GM12891 (cell line): ENCODE data around the gene HSBP1.

Source experiments
- POLR2A ChIP-seq: IDR thresholded peaks from 2 replicates; pipeline ENCODE4 v1.6.1; 2011; ENCODE audit warnings: low read depth, low read length, control low read depth
- POLR2AphosphoS5 ChIP-seq: IDR thresholded peaks from 2 replicates; pipeline ENCODE4 v1.6.1; 2011; ENCODE audit warnings: low read depth, low read length, control low read depth
- SPI1 ChIP-seq: IDR thresholded peaks from 2 replicates; pipeline ENCODE4 v1.6.1; 2011; ENCODE audit warnings: low read depth, low read length, control low read depth
- TAF1 ChIP-seq: IDR thresholded peaks from 2 replicates; pipeline ENCODE4 v1.6.1; 2011; ENCODE audit warnings: low read depth, low read length, control low read depth

DNA sequence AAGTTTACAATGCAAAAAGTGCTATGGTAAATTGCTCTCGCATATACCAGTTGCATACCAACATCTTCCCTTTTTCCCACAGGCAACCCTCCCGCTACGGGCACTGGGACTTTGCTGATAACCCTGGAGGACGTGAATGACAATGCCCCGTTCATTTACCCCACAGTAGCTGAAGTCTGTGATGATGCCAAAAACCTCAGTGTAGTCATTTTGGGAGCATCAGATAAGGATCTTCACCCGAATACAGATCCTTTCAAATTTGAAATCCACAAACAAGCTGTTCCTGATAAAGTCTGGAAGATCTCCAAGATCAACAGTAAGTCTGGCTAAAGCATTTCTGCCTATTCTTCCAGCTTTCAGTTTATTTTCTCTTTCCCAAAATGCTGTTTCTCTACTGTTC is 27.9 kb upstream of the HSBP1 start:
- no peak for TF ChIP-seq POLR2A
- TF ChIP-seq POLR2AphosphoS5: no peak
- no peak for TF ChIP-seq TAF1
- TF ChIP-seq SPI1: no peak
